Right atrium auricular region (tissue), 2 donors: ENCODE measurements around the gene TRAK1. TPM values are rescaled to one million over a fixed set of nuclear protein-coding genes. Genes with fewer than 3 reads are reported as not detected.

Experiments used
- DNase-seq: peaks from one replicate; pipeline ENCODE4 v3.0.0-alpha.2; 2019; ENCODE audit warnings: low spot score
- H3K27ac ChIP-seq, 2 donors: fragments of 200-600 bp; sonication (generic); 1 replicate in 1 of 2; 2 replicates in 1 of 2; pipeline ENCODE4 v1.5.1; 2016 to 2019
- H3K27me3 ChIP-seq, 2 donors: fragments of 200-600 bp; sonication (generic); one replicate each; pipeline versions ENCODE4 v1.5.1 to v1.6.0; 2017 to 2019
- H3K36me3 ChIP-seq: fragments of 200-600 bp; sonication (generic); one replicate; pipeline ENCODE4 v1.5.1; 2016
- H3K4me1 ChIP-seq, 2 donors: fragments of 200-600 bp; sonication (generic); one replicate each; pipeline versions ENCODE4 v1.5.1 to v1.6.0; 2017 to 2019
- H3K4me3 ChIP-seq, 2 donors: fragments of 200-600 bp; sonication (generic); 1 replicate in 1 of 2; 2 replicates in 1 of 2; pipeline ENCODE4 v1.5.1; 2017 to 2019; ENCODE audit warnings: mild to moderate bottlenecking in 1 of 2, moderate library complexity in 1 of 2
- H3K9me3 ChIP-seq, 2 donors: fragments of 200-600 bp; sonication (generic); one replicate each; pipeline ENCODE4 v1.5.1; 2019
- total RNA-seq, 2 donors: library from RNA; depleted of rRNA; stranded (reverse); fragments of >200 nt; gene quantifications; one replicate each; pipeline ENCODE4 v1.1.0, GENCODE V29; 2016
- TF ChIP-seq, protein P1 (sequence below), 2 donors: fragments of 200-600 bp; sonication (generic); IDR thresholded peaks; one replicate each; pipeline ENCODE4 v1.5.1; 2019; ENCODE audit warnings: antibody characterized with exemption in 2 of 2

Gene TRAK1
- total RNA-seq, 2 donors from 2014 or later: 172 to 259 TPM

DNA sequence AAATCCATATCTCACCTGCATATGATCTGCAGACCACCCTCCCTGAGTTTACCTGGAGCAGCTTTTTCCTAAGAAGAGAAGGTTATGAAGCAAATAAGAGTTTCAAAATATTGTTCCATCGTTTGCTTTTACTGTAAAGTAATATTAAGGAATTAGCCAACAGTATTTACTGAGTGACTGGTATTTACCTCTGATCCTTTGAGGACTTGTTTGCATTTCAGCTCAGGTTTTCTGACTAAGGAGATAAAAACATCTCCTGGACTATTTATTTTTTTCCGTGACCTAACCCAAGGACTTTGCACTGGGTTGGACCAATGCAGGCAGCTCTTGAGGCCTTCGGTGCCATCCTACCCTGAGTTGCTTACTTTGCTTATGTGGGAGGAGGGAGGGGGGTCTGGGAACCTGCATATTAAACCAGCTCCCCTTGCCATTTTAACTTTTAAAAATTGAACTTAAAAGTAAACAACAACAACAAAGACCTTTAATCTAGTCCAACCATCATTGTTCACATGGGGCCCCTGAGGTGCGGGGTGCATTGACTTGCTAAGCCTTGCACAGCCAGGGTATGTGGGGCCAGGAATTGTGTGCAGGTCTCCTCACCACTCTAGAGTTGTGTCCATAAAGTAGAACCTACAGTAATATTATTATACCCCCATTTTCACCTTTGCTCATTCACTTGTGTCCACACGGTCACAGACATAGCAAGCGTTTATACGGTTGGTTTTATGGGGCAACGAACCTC is 39.3 kb downstream of the TRAK1 start:
- Histone ChIP-seq H3K4me1 (peaks cover 0 to 31% of the 10 kb centered on the region in 2 donors), H3K36me3 (peaks cover 10% of the 10 kb centered on the region), H3K27ac (no peak overlapping the region), H3K4me3 (no peak overlapping the region), H3K9me3 (no peaks in the 10 kb centered on the region), H3K27me3 (no peaks in the 10 kb centered on the region)
- no peak for DNase-seq
- TF ChIP-seq, protein P1, sequence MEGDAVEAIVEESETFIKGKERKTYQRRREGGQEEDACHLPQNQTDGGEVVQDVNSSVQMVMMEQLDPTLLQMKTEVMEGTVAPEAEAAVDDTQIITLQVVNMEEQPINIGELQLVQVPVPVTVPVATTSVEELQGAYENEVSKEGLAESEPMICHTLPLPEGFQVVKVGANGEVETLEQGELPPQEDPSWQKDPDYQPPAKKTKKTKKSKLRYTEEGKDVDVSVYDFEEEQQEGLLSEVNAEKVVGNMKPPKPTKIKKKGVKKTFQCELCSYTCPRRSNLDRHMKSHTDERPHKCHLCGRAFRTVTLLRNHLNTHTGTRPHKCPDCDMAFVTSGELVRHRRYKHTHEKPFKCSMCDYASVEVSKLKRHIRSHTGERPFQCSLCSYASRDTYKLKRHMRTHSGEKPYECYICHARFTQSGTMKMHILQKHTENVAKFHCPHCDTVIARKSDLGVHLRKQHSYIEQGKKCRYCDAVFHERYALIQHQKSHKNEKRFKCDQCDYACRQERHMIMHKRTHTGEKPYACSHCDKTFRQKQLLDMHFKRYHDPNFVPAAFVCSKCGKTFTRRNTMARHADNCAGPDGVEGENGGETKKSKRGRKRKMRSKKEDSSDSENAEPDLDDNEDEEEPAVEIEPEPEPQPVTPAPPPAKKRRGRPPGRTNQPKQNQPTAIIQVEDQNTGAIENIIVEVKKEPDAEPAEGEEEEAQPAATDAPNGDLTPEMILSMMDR (IDR thresholded peaks at IDR 0.05): no peak

DNA sequence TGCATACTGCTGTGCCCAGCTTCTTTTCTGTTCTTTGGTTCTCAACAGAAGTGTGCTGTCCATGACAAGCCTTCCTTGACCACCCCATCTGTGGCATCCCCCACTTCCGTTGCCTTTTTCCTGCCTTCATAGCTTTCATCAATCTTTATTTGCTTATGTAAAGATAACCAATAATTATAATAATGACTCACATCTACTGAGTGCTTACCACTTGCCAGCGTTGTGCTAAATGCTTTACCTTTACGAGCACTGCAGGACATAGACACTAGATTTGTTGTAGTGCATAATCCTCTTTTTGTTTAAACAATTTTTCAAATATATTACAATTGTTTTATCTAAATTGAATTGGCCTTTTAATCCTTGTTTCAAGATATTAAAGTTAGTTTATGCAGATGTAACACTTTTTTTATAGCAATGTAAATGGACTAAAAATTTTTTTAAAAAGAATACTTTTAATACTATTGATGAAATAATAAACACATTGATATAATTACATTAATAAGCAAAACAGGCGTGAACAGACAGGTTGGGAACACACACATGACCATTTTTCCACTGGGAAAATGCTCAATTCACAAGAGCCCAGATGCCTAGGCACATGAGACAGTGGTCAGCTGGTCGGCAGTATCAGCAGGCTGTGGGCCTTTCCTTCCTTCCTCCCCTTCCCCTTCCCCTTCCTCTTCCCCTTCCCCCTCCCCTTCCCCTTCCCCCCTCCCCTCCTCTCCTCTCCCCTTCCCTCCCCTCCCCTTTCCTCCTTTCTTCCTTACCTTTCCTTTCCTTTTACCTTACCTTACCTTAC is 42.5 kb downstream of the TRAK1 start:
- Histone ChIP-seq H3K27ac (no peak overlapping the region), H3K36me3 (no peaks in the 10 kb centered on the region), H3K27me3 (no peaks in the 10 kb centered on the region), H3K4me3 (no peak overlapping the region), H3K4me1 (peaks cover 0 to 30% of the 10 kb centered on the region in 2 donors), H3K9me3 (no peaks in the 10 kb centered on the region)
- no peak for DNase-seq
- TF ChIP-seq, protein P1 (IDR thresholded peaks at IDR 0.05): no peak

DNA sequence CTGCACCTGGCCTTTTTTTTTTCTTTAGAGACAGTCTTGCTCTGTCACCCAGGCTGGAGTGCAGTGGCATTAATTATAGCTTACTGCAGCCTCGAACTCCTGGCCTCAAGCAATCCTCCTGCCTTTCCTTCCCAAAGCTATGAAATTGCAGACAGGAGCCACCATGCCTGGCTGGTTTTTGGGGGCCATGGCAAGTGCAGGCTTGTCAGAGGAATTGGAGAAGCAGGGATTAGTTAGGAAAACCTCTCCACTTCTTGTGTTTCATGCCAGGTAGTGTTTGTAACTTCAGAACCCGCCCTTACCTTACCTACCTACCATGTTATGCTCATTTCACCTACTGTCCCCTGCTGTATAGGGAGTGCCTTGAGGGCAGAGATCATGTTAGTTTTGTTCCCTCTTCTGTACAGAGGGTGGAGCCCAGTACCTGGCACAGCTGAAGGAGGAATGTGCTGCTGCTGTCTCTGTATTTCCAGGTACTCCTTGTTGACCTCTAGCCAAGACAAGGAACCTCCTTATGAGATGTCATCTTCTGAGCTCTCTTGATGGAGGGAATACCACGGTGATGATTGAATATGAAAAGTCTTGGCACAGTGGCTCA is 43.8 kb downstream of the TRAK1 start:
- DNase-seq: no peak
- Histone ChIP-seq H3K9me3 (no peaks in the 10 kb centered on the region), H3K4me1 (peaks cover 0 to 18% of the 10 kb centered on the region in 2 donors), H3K4me3 (no peak overlapping the region), H3K27ac (no peak overlapping the region), H3K36me3 (no peaks in the 10 kb centered on the region), H3K27me3 (no peaks in the 10 kb centered on the region)
- TF ChIP-seq, protein P1 (IDR thresholded peaks at IDR 0.05): no peak

- H3K36me3 ChIP-seq: no peaks in the 10 kb centered on the region
- no peaks in the 10 kb centered on the region for H3K9me3 ChIP-seq
- H3K27me3 ChIP-seq: no peaks in the 10 kb centered on the region
- peaks cover 0 to 23% of the 10 kb centered on the region in 2 donors for H3K4me1 ChIP-seq
- no peak overlapping the region for H3K4me3 ChIP-seq
- TF ChIP-seq, protein P1 (IDR thresholded peaks at IDR 0.05): no peak
- H3K27ac ChIP-seq: no peak overlapping the region
- no peak for DNase-seq
Measured at GRCh38 chr3:42139621-42140453, 48.7 kb downstream of the TRAK1 start.

- H3K27me3 ChIP-seq: no peaks in the 10 kb centered on the region
- H3K36me3 ChIP-seq: no peaks in the 10 kb centered on the region
- no peak for DNase-seq
- no peak overlapping the region for H3K4me3 ChIP-seq
- TF ChIP-seq, protein P1 (IDR thresholded peaks at IDR 0.05): no peak
- peaks cover 0 to 17% of the 10 kb centered on the region in 2 donors for H3K4me1 ChIP-seq
- no peaks in the 10 kb centered on the region for H3K9me3 ChIP-seq
- no peak overlapping the region for H3K27ac ChIP-seq
Measured at GRCh38 chr3:42140665-42141203, 49.6 kb downstream of the TRAK1 start.
